NCI-H2196 treated with DMSO at 0.1 percent for 48 hours (cell line): Measurements from ENCODE around the gene PTPRJ.
"Not testable (repeated sequence)": the region's sequence is repeated elsewhere in the genome, so short reads cannot be mapped to it uniquely, and the experiment has no call there.

Experiments used
- DNase-seq: peaks from one replicate; lab custom pipeline; 2025; ENCODE audit not compliant: unreplicated experiment; lab: John Stamatoyannopoulos, UW

PTPRJ gene

GRCh38 chr11:48190906-48191654 lies 210.7 kb downstream of the PTPRJ start:
- DNase-seq: not testable (repeated sequence)

DNA sequence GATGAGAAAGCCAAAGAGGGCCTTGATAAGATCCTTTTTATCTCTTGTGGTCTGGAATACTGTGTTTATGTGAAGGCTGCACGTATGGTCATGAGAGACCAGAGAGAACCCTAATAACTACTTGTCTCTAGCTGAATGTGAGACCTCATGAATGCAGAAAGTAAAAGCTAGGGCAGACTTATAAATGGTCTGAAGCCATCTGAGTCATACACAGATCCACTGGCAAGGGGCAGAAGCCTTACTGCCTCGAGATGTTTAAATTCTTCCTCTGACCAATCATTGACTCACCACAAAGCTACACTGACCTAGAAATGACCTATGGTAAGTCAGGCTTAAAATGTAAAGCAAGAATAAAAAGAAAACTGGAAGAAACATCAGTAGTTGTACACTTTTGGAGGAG lies 213.5 kb downstream of the PTPRJ start:
- DNase-seq: no peak

GRCh38 chr11:48207881-48208280 lies 227.5 kb downstream of the PTPRJ start:
- no peak for DNase-seq

DNA sequence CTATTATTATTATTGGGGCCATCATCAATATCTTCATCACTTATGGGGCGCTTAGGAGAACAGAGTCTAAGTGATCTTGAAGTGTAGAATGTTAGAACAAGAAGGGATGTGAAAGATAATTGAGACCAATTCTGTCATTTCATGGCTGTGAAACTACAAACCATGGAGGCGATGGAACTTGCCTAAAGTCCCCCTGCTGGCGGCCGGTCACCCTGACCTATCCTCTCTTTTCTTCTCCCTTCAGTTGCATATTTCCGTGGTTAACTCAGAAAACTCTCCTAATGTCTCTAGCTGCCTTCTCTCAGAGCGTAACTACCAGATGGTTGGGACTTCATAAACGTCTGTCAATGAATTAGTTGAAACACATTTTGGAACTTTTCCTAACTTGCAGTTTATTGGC lies 229.7 kb downstream of the PTPRJ start:
- no peak for DNase-seq

DNA sequence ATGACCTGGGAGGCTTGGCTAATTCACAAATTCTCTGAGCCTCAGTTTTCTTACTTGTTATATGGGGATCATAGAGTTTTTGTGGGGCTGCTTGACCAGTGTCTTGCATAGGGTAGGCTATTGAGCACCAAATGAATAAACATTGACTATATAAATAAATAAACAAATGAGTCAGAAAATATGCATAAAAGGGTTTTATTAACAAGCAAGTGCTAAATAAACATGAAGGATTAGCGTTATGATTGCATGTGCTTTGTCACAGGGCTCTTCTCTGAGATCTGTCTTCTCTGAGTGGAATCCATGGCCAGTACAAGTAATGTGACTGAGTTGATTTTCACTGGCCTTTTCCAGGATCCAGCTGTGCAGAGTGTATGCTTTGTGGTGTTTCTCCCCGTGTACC lies 236.2 kb downstream of the PTPRJ start, which contains the start of gene OR4B1:
Gene OR4B1, plus strand, starts transcription at position 301 of the 400 bp plus-strand sequence. Its CDS starts 0 bp downstream, at position 301.
- DNase-seq: no peak
